HepG2 (cell line): ENCODE data around the gene BORCS5. TPM values are rescaled to one million over a fixed set of nuclear protein-coding genes. Genes with fewer than 3 reads are reported as not detected.
A peak's percentile ranks its signal among the peaks of the same experiment; 100 is the strongest.

Experiments
- AGO1 ChIP-seq: fragments of 200-400 bp; formaldehyde crosslinking; IDR thresholded peaks from 2 replicates; pipeline ENCODE4 v1.6.1; 2017; ENCODE audit warnings: mild to moderate bottlenecking, low read depth, low read length, moderate library complexity; ENCODE audit not compliant: poor library complexity, severe bottlenecking
- ATF3 ChIP-seq: sonication (generic); formaldehyde crosslinking; IDR thresholded peaks from 2 replicates; pipeline ENCODE4 v1.4.0; 2020; ENCODE audit warnings: missing genetic modification reagents
- HNRNPLL ChIP-seq: fragments of 200-400 bp; formaldehyde crosslinking; IDR thresholded peaks from 2 replicates; pipeline ENCODE4 v1.6.1; 2017; ENCODE audit warnings: mild to moderate bottlenecking, low read depth, low read length; ENCODE audit not compliant: poor library complexity, severe bottlenecking
- LRRFIP1 ChIP-seq: sonication (generic); formaldehyde crosslinking; conservative IDR thresholded peaks from 2 replicates; pipeline ENCODE4 v1.4.0; 2020; ENCODE audit warnings: missing genetic modification reagents
- MEIS2 ChIP-seq: sonication (generic); formaldehyde crosslinking; IDR thresholded peaks from 2 replicates; pipeline ENCODE4 v1.9.0; 2021; ENCODE audit warnings: mild to moderate bottlenecking, missing genetic modification reagents
- SNRNP70 ChIP-seq: fragments of 200-400 bp; formaldehyde crosslinking; IDR thresholded peaks from 2 replicates; pipeline ENCODE4 v1.6.1; 2017; ENCODE audit warnings: mild to moderate bottlenecking, low read depth, low read length, moderate library complexity
- THAP8 ChIP-seq: sonication (generic); formaldehyde crosslinking; IDR thresholded peaks from 2 replicates; pipeline ENCODE4 v1.5.1; 2020; ENCODE audit warnings: missing genetic modification reagents, mild to moderate bottlenecking, borderline replicate concordance
- THRA ChIP-seq: sonication (generic); formaldehyde crosslinking; IDR thresholded peaks from 2 replicates; pipeline ENCODE4 v1.4.0; 2020; ENCODE audit warnings: missing genetic modification reagents, borderline replicate concordance
- TP53 ChIP-seq: sonication (generic); formaldehyde crosslinking; conservative IDR thresholded peaks from 2 replicates; pipeline ENCODE4 v1.4.0; 2020; ENCODE audit warnings: missing genetic modification reagents
- ZEB1 ChIP-seq: IDR thresholded peaks from 2 replicates; pipeline ENCODE4 v1.6.1; 2012; ENCODE audit warnings: mild to moderate bottlenecking, low read depth, inconsistent platforms; ENCODE audit not compliant: insufficient replicate concordance
- ZNF136 ChIP-seq: sonication (generic); formaldehyde crosslinking; IDR thresholded peaks from 2 replicates; pipeline ENCODE4 v1.8.1; 2022; ENCODE audit warnings: low read depth, mild to moderate bottlenecking, moderate library complexity, missing genetic modification reagents
- ZNF318 ChIP-seq: sonication (generic); formaldehyde crosslinking; IDR thresholded peaks from 2 replicates; pipeline ENCODE4 v1.4.0; 2020; ENCODE audit warnings: mild to moderate bottlenecking, missing genetic modification reagents
- ZNF543 ChIP-seq: sonication (generic); formaldehyde crosslinking; IDR thresholded peaks from 2 replicates; pipeline ENCODE4 v1.4.0; 2020; ENCODE audit warnings: mild to moderate bottlenecking, missing genetic modification reagents
- ZNF768 ChIP-seq: sonication (generic); formaldehyde crosslinking; IDR thresholded peaks from 2 replicates; pipeline ENCODE4 v1.4.0; 2020; ENCODE audit warnings: missing genetic modification reagents
- ZNF850 ChIP-seq: sonication (generic); formaldehyde crosslinking; conservative IDR thresholded peaks from 2 replicates; pipeline ENCODE4 v1.9.0; 2021; ENCODE audit warnings: mild to moderate bottlenecking, missing genetic modification reagents
- polyA plus RNA-seq, 8 experiments: library from polyadenylated mRNA; depleted of rRNA in 3 of 8; stranded (reverse) in 7 of 8; unstranded in 1 of 8; fragments of >200 nt; fragmentation: Illumina TruSeq in 4 of 8; extraction: Trizol in 4 of 8; gene quantifications; 2 replicates each; pipeline versions ENCODE4 v1.2.1 to v1.2.3, GENCODE V29; 2011 to 2016; ENCODE audit warnings: low read depth in 4 of 8, missing spikeins in 1 of 8, mixed read lengths in 1 of 8; ENCODE audit not compliant: insufficient read depth in 1 of 8
- total RNA-seq, 5 experiments: library from RNA; depleted of rRNA; stranded (reverse); fragments of >200 nt; fragmentation: Illumina TruSeq; extraction: Trizol; gene quantifications; 2 replicates each; pipeline ENCODE4 v1.2.3, GENCODE V29; 2016; ENCODE audit warnings: low read depth in 1 of 5

Gene BORCS5
- total and polyA plus RNA-seq, 2 of the 13 experiments (the other 11 are each of a cell fraction or from before 2014, with no cell fraction given), result 3.9 to 4.7 TPM

GRCh38 chr12:12384571-12385340 is 27.9 kb downstream of the BORCS5 start (continued):
- TF ChIP-seq ZNF318 (CRISPR knock-in tag) (no peak), THAP8 (CRISPR knock-in tag) (no peak), ZNF850 (no peak), ZNF543 (CRISPR knock-in tag) (no peak), MEIS2 (CRISPR knock-in tag) (peak; percentile 68; the same call in 1 of the 2 replicates), THRA (no peak), HNRNPLL (no peak), SNRNP70 (no peak), TP53 (CRISPR knock-in tag) (no peak), ZNF768 (CRISPR knock-in tag) (no peak), ATF3 (CRISPR knock-in tag) (no peak), ZNF136 (CRISPR knock-in tag) (no peak), AGO1 (no peak), LRRFIP1 (CRISPR knock-in tag) (no peak), ZEB1 (no peak)
